ENCODE measurements around the gene XYLT1.
"Not testable (repeated sequence)": the region's sequence is repeated elsewhere in the genome, so short reads cannot be mapped to it uniquely, and the experiment has no call there.

Gene XYLT1, protein sequence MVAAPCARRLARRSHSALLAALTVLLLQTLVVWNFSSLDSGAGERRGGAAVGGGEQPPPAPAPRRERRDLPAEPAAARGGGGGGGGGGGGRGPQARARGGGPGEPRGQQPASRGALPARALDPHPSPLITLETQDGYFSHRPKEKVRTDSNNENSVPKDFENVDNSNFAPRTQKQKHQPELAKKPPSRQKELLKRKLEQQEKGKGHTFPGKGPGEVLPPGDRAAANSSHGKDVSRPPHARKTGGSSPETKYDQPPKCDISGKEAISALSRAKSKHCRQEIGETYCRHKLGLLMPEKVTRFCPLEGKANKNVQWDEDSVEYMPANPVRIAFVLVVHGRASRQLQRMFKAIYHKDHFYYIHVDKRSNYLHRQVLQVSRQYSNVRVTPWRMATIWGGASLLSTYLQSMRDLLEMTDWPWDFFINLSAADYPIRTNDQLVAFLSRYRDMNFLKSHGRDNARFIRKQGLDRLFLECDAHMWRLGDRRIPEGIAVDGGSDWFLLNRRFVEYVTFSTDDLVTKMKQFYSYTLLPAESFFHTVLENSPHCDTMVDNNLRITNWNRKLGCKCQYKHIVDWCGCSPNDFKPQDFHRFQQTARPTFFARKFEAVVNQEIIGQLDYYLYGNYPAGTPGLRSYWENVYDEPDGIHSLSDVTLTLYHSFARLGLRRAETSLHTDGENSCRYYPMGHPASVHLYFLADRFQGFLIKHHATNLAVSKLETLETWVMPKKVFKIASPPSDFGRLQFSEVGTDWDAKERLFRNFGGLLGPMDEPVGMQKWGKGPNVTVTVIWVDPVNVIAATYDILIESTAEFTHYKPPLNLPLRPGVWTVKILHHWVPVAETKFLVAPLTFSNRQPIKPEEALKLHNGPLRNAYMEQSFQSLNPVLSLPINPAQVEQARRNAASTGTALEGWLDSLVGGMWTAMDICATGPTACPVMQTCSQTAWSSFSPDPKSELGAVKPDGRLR

GRCh38 chr16:17470908-17471718 is at the start of gene XYLT1:
Gene XYLT1, minus strand, starts transcription at chr16:17470960. Its CDS starts 164 bp downstream, at chr16:17470796.
- FAIRE-seq: no peak

DNA sequence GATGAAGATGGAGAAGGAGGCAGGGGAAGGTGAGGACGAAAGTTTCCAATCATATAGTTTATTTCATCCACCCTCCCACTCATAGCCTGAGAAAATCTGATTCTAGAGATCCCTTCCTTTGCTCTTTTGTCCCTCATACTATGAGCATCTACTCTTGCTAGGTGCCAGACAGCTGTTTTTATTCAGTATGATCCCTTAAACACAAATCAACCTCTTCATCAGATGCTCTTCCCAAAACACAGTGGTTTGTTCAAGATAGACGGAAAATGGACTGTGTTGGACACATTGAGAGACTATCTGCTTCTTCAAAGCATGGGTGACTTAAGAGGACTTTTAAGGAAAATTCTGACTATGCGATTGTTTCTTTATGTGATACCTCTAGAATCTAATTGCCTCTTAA is 49.4 kb upstream of the XYLT1 start:
- no peak for FAIRE-seq

DNA sequence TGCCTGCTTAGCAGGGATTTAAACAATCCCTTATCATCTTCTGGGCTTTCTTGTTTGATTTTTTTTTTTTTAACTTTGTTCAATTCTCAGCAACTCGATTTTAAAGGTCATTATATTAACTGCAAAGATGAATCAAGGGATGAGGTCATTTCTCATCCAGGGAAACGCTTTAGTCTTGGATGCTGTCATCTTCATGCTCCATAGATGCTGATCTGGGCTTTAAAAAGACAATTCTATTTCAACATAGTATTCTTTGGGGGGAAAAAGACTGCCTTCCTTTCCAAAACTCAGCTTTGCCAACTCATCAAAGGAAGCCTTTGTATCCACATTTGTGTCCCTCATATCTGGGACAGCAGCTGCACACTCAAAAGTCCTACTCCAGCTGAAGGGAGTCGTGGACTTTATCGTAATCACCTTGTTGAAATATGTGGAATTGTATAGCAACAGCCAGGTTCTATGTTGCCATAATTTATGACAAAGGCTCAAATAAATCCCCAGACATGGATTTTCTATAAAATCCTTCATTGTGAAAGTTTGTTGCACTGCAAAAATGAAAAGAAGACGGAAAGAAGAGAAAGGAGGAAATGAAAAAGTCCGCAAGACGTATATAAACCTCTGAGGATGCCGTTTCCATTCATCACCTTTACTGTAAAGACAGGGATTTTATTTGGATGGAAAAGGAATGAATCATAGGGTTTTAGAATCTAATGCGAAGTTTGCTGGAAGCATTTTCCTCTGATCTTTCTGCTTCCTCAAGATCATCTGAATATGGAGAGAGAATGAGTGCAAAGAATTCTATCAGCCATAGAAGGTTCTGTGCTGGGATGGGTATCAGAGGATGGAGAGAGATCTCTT is 48.6 kb upstream of the XYLT1 start:
- no peak for FAIRE-seq

DNA sequence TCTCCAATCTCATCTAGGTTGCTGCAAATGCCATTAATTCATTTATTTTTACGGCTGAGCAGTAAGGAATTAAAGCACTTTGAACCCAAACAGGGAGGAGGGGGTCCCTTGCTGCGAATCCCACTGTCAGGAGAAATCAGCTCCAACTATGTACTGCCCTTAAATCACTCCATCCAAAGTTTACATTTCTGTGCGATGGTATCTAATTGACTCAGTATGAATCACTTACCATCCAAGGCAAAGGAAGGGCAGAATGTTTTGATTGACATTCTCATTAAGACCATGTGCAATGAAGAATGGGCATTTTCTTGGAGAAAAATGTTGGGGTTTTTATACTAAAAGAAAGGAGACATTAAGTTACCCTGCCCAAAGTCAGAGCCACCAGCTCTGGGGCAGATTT is 47.7 kb upstream of the XYLT1 start:
- no peak for FAIRE-seq

DNA sequence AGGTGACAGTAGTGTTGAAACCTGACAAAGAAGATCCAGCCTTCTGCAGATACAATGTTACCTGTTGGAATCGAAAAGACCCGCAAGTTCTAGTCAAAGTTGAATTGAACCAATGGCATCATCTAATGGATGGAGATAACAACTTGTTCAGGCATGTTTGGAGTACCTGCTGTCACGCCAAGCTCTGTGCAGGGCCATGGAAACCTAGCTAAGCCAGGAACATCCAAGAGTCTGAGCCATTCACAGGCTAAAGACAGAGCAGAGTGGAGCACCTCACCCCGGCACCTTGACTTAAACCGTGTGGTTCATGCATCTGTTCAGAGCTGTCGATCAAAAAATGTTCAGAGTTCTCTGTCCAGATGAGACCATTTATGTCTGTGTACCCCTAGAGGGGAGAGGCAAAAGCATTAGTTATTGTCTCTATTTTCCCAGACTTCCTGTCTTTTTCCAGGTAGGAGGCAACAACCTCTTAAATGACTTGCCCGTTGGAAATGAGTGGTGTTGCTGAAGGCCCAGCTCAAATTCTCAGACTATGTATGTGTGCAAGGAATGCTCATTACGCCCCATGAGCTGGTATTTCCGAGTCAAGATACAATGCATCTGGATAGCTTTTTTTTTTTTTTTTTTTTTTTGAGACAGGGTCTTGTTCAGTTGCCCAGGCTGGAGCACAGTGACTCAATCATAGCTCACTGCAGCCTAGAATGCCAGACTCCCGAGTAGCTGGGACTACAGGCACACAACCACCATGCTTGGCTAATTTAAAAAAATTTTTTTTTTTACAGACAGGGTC is 44.9 kb upstream of the XYLT1 start:
- FAIRE-seq: no peak

DNA sequence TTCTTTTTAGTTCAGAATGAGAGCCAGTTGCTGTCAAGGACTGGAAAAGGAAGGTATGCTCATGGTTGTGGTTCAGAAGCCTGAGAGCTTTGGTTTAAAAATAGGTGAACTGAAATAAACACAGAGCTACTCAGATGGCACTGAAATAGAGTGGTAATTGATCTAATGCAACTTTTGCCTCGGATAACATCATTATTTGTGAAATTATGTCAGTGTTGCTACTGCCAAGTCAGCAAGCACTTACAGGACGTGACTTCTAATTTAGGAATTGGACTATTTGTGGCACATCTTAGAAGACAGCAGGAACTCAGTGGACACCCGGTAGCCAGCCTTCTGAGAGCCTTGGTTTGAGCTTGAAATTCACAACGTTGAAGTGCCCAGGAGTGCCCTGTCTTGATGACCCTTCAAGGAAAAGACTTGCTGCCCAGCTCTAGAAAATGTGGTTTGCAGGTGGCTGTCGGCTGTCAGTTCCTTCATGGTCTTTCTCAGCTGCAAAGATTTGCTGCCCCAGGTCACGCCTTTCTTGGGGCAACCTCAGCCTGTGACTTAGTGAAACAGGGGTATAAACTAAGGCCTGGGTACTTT is 42.0 kb upstream of the XYLT1 start:
- FAIRE-seq: no peak

GRCh38 chr16:17511340-17511739 is 40.6 kb upstream of the XYLT1 start:
- no peak for FAIRE-seq

DNA sequence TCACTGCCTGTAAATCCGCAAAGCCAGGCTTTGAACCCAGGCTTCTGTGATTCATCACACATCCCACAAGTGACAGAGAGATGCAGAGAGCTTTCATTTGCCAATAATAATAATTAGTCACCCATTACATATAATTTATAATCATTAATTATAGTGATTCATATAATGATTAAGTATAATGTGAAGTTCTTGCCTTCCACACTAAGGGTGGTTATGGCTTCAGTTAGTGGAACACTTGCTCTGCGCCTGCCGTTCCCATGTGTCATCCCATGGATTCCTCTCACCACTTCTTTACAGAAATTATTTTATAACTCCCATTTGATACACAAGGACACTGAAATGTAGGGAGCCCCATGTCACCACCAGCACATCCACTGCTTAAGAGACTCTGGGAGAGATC is 39.8 kb upstream of the XYLT1 start:
- no peak for FAIRE-seq

GRCh38 chr16:17509194-17509593 is 38.4 kb upstream of the XYLT1 start:
- FAIRE-seq: no peak

GRCh38 chr16:17508303-17508702 is 37.5 kb upstream of the XYLT1 start:
- no peak for FAIRE-seq

DNA sequence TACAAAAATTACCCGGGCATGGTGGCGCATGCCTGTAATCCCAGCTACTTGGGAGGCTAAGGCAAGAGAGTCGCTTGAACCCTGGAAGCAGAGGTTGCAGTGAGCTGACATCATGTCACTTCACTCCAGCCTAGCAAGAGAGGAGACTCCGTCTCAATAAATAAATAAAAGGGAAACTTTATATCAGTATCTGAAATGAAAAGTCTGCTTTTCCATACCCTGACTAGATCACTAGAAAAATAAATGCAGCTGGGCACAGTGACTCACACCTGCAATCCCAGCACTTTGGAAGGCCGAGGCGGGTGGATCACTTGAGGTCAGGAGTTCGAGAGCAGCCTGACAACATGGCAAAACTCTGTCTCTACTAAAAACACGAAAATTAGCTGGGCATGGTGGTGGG is 36.8 kb upstream of the XYLT1 start:
- not testable (repeated sequence) for FAIRE-seq

GRCh38 chr16:17505828-17506227 is 35.1 kb upstream of the XYLT1 start:
- not testable (repeated sequence) for FAIRE-seq

DNA sequence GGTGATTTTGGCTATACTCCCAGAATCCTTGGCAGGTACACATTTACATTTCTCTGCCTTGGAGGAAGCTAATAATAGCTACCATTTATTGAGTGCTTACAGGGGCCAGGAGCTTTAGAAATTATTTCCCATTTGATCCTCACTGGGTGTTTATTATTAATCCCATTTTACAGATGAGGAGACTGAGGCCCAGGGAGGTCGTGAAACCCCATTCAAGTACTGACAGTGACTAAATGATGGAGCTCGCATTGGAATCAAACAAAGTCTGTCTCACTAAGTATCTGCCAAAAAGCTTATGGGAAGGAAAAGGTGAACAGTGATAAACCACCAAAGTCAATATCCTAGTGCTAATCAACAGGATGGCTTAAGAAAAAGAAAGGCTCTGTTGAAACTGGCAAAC is 33.3 kb upstream of the XYLT1 start:
- no peak for FAIRE-seq

GRCh38 chr16:17503331-17503730 is 32.6 kb upstream of the XYLT1 start:
- no peak for FAIRE-seq

GRCh38 chr16:17501321-17501720 is 30.6 kb upstream of the XYLT1 start:
- FAIRE-seq: no peak

GRCh38 chr16:17499223-17499902 is 28.6 kb upstream of the XYLT1 start:
- FAIRE-seq: no peak

DNA sequence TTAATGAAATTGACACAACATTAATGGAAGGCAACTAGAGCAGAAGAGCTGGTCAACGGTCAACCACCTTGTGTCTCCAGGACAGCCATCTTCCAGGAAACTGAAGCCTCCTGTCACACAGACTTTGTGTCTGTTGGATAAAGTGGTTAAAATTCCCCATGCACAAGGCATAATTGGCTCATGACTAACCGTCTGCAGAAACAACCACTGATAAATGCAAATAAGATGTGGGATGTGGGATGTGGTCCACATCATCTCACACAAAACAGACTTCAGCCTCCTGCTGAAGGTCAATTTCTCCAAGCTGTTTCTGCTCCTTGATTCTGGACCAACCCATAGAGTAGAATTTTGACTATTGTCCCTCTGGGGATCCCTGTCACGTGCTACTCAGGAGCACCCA is 26.9 kb upstream of the XYLT1 start:
- no peak for FAIRE-seq

DNA sequence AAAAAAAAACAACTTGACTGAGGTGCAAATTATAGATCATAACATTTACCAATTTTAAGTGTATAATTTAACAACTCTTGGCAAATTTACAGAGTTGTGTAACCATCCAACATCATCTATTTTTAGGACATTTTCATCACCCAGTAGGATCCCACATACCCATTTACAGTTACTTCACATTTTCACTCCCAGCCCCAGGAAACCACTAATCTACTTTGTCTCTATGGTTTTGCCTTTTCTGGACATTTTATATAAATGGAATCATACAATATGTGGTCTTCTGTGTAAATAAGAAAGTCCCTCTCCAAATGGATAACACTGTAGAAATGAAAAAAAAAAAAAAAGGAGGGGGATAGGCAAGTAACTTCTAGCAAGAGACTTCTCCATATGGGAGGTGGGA is 26.1 kb upstream of the XYLT1 start:
- FAIRE-seq: no peak

- no peak for FAIRE-seq
Measured at GRCh38 chr16:17493012-17493411, 22.3 kb upstream of the XYLT1 start.

DNA sequence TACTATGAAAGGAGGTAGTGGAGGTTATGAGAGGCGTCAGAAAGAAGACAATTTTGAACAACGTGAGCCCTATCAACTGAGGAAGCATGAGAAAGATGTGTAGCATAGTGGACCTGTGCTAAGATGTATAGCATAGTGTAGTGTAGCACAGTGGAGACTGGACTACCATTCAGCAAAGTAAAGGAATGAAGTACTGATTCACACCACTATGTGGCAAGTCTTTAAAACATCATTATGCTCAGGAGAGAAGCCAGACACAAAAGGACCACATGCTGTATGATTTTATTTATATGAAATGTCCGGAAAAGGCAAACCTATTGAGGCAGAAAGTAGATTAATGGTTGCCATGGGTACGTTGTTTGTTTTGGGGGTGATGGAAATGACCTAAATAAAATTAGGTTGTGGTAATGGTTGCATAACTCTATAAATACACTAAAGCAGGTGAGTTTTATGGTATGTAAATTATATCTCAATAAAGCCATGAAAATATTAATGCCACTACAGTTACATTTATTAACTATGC is 20.4 kb upstream of the XYLT1 start:
- FAIRE-seq: no peak

Measured in islet of Langerhans (tissue), 1 donor.